HG03521 (cell line): ENCODE data around the gene CCDC27.
A peak's percentile ranks its signal among the peaks of the same experiment; 100 is the strongest.
"Not testable (repeated sequence)": the region's sequence is repeated elsewhere in the genome, so short reads cannot be mapped to it uniquely, and the experiment has no call there.

ENCODE experiments used
- ATAC-seq: cut with Tn5 transposase; IDR thresholded peaks from one replicate; pipeline ENCODE4 v1.9.1; 2021; ENCODE audit warnings: mild to moderate bottlenecking, moderate library complexity; ENCODE audit not compliant: unreplicated experiment

The CCDC27 gene

GRCh38 chr1:3788756-3789420, 36.6 kb downstream of the CCDC27 start:
- no peak for ATAC-seq

GRCh38 chr1:3789421-3790300, 37.4 kb downstream of the CCDC27 start:
- no peak for ATAC-seq

DNA sequence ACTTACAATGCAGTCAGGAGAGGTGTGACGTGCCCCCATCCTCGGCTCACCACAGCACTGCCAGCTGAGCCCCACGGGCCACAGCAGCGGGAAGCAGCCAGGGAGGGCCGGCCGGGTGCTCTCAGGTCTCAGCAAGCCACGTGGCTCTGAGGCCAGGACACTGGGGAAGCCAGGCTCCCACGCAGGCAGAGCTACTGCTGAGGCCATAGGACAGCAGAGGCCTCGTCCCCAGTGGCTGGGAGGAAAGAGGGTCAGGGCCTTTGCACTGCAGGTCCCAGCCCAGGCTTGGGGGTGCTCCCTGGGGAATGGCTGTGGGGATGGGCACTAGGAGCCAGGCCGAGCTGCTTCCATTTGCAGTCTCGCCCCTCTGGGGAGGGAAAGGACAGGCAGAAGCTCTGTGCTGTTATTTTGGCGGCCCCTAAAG, 38.3 kb downstream of the CCDC27 start:
- no peak for ATAC-seq

DNA sequence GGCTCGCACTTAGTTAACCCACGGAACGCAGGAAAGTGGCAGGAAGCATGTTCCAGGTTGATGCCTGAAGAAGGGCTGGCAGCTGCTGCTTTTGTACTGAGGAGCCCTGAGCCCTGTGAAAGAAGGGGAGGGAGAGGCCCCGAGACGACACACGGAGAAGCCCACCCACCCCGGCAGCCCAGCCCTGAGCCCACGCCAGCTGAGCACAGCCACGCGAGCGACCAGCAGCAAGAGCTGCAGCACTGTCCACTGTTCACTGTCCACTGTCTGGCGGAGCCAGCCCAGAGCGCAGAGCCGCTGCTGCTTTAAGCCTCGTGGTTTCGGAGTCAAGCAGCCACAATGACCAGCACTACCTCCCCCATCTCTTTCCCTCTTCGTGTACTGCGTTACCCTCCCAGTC, 38.7 kb downstream of the CCDC27 start:
- no peak for ATAC-seq

DNA sequence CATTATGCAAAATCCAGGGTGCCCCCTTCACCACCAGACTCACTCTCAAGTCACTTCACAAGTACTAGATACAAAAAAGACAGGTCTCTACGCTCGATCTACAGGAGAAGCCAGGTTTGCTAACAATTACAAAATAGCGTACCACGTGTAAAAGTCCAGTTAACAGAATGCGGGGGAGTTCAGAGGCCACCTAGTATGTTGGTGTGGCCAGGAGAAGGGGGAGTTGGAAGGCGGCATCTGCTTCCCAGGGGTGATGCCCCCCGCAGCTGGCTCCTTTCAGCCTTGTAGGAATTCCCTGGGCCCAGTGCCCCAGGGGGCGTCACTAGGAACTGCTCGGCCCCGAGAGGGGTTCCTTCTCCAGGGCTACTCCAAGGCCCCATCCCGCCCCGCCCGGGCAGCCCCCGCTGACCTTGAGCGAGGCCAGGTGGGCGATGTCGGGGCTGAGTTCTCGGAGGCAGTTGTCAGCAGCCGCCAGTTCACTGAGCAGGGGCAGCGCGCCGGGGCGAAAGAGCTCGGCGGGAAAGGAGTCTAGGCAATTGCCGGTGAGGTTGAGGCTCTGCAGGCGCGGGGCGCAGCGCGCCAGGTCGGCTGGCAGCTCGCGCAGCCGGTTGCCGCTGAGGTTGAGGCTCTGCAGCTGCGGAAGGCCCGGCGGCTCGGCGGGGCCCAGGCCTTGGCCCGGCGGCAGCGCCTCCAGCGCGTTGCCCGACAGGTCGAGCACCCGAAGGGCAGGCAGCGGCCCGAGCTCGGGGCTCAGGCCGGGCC, 43.4 kb downstream of the CCDC27 start:
- ATAC-seq = no peak

DNA sequence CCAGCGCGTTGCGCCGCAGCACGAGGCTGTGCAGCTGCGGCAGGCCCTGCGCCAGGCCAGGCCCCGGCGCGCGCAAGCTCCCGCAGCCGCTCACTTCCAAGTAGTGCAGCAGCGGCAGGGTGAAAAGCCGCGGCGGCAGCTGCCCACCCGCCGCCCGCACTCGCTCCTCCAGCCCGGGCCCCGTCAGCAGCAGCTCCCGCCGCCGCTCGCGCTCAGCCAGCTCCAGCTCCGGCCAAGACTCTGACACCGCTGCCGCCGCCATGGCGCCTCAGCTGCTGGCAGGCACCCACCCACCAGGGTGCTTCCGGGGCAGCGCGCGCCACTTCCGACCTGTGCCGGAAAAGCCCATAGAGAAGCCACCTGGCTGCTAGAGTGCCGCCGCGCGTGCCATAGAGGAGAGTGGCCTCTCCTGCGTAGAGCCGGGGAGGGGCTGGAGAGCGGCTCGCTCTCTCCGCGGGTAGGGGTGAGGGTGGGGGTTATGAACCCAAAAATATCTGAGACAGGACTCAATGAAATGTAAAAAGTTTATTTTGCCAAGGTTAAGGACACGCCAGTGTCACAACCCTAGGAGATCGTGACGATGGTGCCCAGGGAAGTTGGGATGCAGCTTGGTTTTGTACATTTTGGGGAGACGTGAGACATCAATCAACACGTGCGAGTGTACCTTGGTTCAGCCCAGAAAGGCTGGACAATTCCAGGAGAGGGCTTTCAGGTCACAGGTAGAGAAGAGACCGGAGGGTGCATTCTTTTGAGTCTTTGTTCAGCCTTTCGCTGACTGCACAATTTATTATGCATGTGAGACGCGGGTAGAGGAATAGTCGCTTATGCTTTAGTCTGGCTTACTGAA, 44.2 kb downstream of the CCDC27 start, which contains the start of gene LRRC47:
Gene LRRC47, minus strand, starts transcription at position 284 of the 847 bp plus-strand sequence. Its CDS starts 22 bp downstream, at position 262.
- ATAC-seq = peak; percentile 96

DNA sequence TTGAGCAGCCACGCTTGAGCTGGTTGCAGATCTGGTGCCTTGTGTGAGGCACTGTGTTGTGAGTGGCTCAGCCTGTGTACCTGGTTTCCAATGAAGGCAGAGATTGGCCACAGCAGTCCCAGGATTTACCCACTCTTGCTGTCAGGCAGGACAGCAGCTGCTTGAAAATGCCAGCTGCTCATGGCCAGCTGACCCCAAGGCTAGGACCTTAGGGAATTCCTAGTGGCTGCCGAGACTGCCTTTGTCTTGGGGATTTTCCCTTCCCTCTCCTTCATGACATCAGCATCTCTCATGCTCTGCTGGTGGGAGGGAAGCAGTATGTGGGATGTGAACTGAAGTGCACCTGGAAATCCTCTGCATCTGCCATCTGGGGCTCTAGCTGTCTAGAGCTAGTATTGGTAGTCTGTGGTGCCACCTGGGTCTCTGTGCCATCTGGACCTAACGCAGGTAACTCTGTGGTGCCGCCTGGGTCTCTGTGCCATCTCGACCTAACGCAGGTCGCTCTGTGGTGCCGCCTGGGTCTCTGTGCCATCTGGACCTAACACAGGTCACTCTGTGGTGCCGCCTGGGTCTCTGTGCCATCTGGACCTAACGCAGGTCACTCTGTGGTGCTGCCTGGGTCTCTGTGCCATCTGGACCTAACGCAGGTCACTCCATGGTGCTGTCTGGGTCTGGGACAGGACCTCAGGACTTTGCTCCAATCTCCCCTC, 47.9 kb downstream of the CCDC27 start:
- no peak for ATAC-seq

GRCh38 chr1:3800795-3801194, 48.5 kb downstream of the CCDC27 start:
- ATAC-seq = not testable (repeated sequence)

DNA sequence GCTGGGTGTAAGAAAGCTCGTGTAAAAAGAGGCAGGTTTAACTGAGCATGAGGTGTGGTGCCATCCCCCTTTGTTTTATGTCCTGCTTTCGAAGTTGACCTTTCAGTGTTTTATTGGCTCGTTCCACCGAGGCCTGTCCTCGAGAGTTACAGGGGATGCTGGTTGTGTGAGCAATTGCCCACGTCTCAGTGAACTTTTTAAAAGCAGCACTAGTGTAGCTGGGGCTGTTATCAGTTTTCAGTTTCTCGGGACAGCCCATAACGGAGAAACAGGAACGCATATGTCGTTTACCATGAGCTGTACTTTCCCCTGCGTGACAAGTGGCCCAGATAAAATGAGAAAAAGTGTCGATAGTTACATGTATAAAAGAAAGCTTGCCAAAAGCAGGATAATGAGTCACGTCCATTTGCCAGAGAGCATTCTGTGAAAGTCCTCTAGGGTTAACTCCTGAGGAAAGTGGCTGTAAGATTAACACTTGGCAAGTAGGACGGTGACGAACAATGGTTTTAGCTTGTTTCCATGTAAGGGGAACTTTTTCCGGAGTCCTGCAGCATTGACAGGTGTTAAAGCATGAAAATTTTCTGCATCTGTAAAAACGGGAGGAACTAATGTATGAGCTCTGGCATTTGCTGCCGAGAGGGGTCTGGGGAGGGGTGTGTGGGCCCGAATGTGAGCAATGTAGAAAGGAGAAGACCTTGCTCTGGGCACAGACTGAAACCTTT, 51.8 kb downstream of the CCDC27 start:
- no peak for ATAC-seq

- not testable (repeated sequence) for ATAC-seq
Observed at GRCh38 chr1:3804627-3804944, 52.3 kb downstream of the CCDC27 start.

- no peak for ATAC-seq
Observed at GRCh38 chr1:3805038-3805437, 52.8 kb downstream of the CCDC27 start.

DNA sequence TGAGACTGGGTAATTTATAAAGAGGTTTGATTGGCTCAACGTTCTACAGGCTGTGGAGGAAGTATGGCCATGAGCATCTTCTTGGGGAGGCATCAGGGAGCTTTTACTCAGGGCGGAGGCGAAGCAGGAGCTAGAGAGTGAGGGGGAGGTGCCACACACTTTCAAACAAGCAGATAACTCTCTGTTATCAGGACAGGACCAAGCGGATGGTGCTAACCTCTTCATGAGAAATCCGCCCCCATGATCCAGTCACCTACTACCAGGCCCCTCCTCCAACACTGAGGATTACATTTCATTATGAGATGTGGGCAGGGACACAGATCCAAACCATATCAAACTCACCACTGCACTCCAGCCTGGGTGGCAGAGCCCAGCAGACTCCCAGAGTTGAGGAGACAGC, 55.5 kb downstream of the CCDC27 start:
- ATAC-seq = no peak

DNA sequence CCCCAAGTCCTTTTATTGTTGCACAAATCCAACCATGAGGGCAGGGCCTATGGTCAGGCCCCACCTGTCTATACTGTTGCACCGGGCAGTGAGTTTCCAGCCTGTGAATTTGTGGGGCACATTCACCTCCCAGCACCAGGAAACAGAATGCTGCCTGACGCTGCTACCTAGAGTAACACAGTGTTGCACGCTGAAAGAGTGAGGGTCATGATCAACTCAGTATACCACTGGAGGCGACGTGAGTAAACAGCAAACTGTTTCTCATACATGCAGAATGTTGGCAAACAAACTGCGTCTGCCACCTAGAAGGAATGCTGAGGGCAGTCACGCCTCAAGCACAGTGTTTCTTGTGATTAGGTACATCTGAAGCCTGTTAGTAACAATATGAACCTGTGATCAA, 57.4 kb downstream of the CCDC27 start:
- no peak for ATAC-seq

DNA sequence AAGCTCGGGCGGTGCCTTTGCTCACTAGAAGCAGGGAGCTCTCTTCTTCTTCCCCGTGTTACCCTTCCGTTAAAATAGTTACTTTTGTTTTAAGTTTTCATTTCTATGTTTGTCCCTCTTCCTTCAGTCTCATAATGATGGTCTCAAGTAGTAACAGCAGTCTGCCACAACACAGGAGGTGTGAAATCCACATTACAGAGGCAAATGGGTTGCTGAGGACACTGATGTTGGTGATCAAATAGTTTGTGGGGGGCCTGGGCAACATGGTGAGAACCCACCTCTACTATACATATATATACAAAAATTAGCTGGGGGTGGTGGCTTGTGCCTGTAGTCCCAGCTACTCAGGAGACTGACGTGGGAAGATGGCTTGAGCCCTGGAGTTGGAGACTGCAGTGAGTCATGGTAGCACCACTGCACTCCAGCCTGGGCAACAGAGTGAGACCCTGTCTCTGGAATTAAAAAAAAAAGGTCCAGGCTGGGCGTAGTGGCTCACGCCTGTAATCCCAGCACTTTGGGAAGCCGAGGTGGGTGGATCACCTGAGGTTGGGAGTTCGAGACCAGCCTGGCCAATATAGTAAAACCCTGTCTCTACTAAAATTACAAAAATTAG, 58.0 kb downstream of the CCDC27 start:
- not testable (repeated sequence) for ATAC-seq

GRCh38 chr1:3811595-3811911, 59.3 kb downstream of the CCDC27 start:
- no peak for ATAC-seq

- no peak for ATAC-seq
Observed at GRCh38 chr1:3814065-3814464, 61.8 kb downstream of the CCDC27 start.

DNA sequence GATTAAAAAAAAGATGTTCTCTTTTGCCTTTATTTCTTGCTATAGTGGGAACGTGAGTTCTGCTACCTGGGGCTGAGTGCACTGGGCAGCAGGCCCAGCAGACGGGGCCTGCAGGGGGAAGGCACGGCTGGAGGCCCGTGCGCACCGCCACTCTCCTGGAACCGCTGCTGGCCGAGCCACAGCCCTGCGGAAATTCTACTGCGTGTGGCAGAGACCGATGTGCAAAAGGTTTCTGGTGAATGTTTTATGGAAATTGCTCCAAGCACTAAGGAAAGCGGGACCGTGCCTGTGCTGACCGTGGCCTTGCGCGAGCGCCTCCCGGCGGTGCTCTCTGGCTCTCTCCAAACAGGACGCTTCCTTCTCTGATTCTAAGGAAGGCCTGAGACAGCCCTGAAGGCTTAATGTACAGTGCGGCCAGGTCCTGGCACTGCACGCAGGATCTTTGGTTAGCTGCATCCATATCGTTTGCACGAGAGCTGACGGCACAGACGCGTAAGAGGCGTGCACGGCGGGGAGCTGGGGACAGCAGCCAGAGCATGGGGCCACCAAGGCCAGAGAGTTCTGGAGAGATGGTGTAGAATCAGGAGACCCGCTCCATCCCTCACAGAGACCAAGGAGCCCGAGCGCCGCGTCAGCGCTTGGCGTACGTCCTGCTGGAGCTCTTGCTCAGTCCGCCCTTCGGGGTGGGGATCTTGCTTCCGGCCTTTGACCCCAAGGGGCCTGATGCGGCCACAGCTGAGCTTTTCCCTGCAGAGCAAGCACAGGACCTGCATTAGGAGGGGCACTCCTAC, 62.7 kb downstream of the CCDC27 start:
- ATAC-seq = no peak
